GM12872 (cell line): Measurements from ENCODE around the gene HS3ST5.

Experiments used
- TF ChIP-seq, protein P1 (sequence below): IDR thresholded peaks from 3 replicates; pipeline ENCODE4 v1.5.1; 2011; ENCODE audit warnings: low read depth, mild to moderate bottlenecking, low read length, moderate library complexity; ENCODE audit not compliant: insufficient read depth

Gene HS3ST5

DNA sequence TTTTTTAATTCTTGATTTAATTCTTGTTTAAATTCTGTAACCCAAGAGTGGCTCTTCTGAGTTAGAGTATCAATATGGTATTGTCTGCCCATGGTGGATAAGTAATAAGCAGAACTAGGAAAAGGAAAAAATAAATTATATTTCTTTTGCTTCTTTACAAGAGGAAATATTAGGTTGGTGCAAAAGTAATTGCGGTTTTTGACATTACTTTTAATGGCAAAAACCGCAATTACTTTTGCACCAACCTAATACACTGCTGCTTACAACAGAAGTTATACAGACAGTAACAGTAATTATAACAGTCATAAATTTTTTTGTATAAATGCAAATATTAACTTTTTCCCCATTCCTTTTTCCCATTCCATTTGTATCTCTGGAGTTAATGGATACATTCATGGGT is 65.6 kb downstream of the HS3ST5 start:
- TF ChIP-seq, protein P1, sequence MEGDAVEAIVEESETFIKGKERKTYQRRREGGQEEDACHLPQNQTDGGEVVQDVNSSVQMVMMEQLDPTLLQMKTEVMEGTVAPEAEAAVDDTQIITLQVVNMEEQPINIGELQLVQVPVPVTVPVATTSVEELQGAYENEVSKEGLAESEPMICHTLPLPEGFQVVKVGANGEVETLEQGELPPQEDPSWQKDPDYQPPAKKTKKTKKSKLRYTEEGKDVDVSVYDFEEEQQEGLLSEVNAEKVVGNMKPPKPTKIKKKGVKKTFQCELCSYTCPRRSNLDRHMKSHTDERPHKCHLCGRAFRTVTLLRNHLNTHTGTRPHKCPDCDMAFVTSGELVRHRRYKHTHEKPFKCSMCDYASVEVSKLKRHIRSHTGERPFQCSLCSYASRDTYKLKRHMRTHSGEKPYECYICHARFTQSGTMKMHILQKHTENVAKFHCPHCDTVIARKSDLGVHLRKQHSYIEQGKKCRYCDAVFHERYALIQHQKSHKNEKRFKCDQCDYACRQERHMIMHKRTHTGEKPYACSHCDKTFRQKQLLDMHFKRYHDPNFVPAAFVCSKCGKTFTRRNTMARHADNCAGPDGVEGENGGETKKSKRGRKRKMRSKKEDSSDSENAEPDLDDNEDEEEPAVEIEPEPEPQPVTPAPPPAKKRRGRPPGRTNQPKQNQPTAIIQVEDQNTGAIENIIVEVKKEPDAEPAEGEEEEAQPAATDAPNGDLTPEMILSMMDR, result no peak

- TF ChIP-seq, protein P1, result no peak
Measured at GRCh38 chr6:114276783-114277182, 66.0 kb downstream of the HS3ST5 start.

- TF ChIP-seq, protein P1, result no peak
Measured at GRCh38 chr6:114274836-114275235, 68.0 kb downstream of the HS3ST5 start.

- TF ChIP-seq, protein P1, result no peak
Measured at GRCh38 chr6:114272582-114272981, 70.2 kb downstream of the HS3ST5 start.

DNA sequence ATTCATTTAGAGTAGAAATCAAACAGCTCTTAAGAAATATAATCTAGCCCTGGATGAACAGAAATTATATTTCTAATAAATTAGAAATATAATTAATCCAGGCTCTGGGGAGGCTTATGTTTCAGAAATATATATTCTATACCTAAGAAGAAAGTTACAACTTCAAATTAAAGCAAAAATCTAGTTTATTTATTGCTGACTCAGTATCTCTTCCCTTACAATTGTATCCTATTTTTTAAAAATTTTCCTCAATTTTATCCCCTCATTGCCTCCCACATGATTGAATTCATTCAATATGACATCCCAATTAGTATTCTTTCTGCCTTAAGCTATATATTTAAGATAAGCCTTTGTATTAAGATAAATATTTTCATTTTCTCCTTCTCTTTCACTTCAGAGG is 71.4 kb downstream of the HS3ST5 start:
- TF ChIP-seq, protein P1, result no peak

DNA sequence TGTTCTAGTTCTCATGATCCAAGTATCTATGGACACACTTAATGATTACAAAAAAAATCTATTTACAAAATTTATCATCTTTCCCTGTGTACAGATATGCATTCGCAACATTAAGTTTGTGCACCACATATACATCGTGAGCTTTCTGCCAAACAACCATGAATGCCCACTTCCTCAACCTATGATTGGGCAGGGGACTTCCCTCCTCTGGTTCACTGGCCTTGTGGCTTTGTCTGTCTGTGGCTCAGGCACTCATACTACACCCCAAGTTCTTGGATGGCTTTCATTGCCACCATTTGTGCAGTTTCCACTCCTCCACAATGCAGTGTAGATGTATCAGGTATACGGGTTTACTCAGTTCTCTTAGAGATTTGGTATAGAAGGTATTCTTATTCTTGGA is 74.9 kb downstream of the HS3ST5 start:
- TF ChIP-seq, protein P1, result no peak

GRCh38 chr6:114260810-114261209 is 82.0 kb downstream of the HS3ST5 start:
- TF ChIP-seq, protein P1, result no peak

- TF ChIP-seq, protein P1, result no peak
Measured at GRCh38 chr6:114258376-114258775, 84.4 kb downstream of the HS3ST5 start.
